Astrocyte (in vitro differentiated cells and primary cell): ENCODE data around the gene RMI2. TPM values are rescaled to one million over a fixed set of nuclear protein-coding genes. Genes with fewer than 3 reads are reported as not detected.

Source experiments
- DNase-seq: peaks from one replicate; pipeline ENCODE4 v3.0.0-alpha.2; 2010; ENCODE audit warnings: low read depth
- FAIRE-seq: peaks from 2 replicates; lab custom pipeline; 2011; peaks lifted over from hg19 to GRCh38; lab: Jason Lieb, UNC
- H2AFZ ChIP-seq: 2 replicates; pipeline ENCODE4 v1.6.0; 2012; ENCODE audit warnings: low read depth, low read length, inconsistent platforms
- H3K27ac ChIP-seq: 2 replicates; pipeline ENCODE4 v1.5.1; 2011; ENCODE audit warnings: low read depth, low read length, inconsistent platforms
- H3K27me3 ChIP-seq: 2 replicates; pipeline ENCODE4 v1.6.0; 2011; ENCODE audit warnings: low read length, inconsistent platforms; ENCODE audit not compliant: insufficient read depth
- H3K36me3 ChIP-seq: 2 replicates; pipeline ENCODE4 v1.5.1; 2011; ENCODE audit warnings: low read length, inconsistent platforms; ENCODE audit not compliant: insufficient read depth
- H3K4me1 ChIP-seq: 2 replicates; pipeline ENCODE4 v1.5.1; 2011; ENCODE audit warnings: low read length, inconsistent platforms; ENCODE audit not compliant: insufficient read depth
- H3K4me2 ChIP-seq: 2 replicates; pipeline ENCODE4 v1.6.0; 2012; ENCODE audit warnings: low read length, inconsistent platforms
- H3K4me3 ChIP-seq: 2 replicates; pipeline ENCODE4 v1.5.1; 2011; ENCODE audit warnings: low read depth, mild to moderate bottlenecking, low read length, inconsistent platforms; ENCODE audit not compliant: insufficient read depth
- H3K79me2 ChIP-seq: 2 replicates; pipeline ENCODE4 v1.6.0; 2012; ENCODE audit warnings: mild to moderate bottlenecking, low read length, inconsistent platforms; ENCODE audit not compliant: insufficient read depth
- H3K9ac ChIP-seq: 2 replicates; pipeline ENCODE4 v1.6.0; 2012; ENCODE audit warnings: mild to moderate bottlenecking, low read length, inconsistent platforms
- H3K9me3 ChIP-seq: 2 replicates; pipeline ENCODE4 v1.5.1; 2012; ENCODE audit warnings: low read depth, mild to moderate bottlenecking, low read length, inconsistent platforms; ENCODE audit not compliant: insufficient read depth
- H4K20me1 ChIP-seq: 2 replicates; pipeline ENCODE4 v1.6.0; 2012; ENCODE audit warnings: low read length, inconsistent platforms; ENCODE audit not compliant: insufficient read depth
- H3K27ac Mint-ChIP-seq: one replicate; pipeline ENCODE4 v1.8.0; 2021; ENCODE audit warnings: mild to moderate bottlenecking, mixed read lengths; ENCODE audit not compliant: unreplicated experiment
- H3K27me3 Mint-ChIP-seq: one replicate; pipeline ENCODE4 v1.8.0; 2021; ENCODE audit warnings: low read depth, mixed read lengths; ENCODE audit not compliant: unreplicated experiment
- H3K36me3 Mint-ChIP-seq: one replicate; pipeline ENCODE4 v1.8.0; 2021; ENCODE audit warnings: low read depth, mixed read lengths; ENCODE audit not compliant: unreplicated experiment
- H3K4me1 Mint-ChIP-seq: one replicate; pipeline ENCODE4 v1.8.0; 2021; ENCODE audit warnings: low read depth, mixed read lengths; ENCODE audit not compliant: unreplicated experiment
- H3K4me3 Mint-ChIP-seq: one replicate; pipeline ENCODE4 v1.8.0; 2021; ENCODE audit warnings: mild to moderate bottlenecking, moderate library complexity, mixed read lengths; ENCODE audit not compliant: unreplicated experiment
- H3K9me3 Mint-ChIP-seq: one replicate; pipeline ENCODE4 v1.8.0; 2021; ENCODE audit warnings: mild to moderate bottlenecking, mixed read lengths; ENCODE audit not compliant: unreplicated experiment
- CTCF ChIP-seq: IDR thresholded peaks from 2 replicates; pipeline ENCODE4 v1.5.1; 2011; ENCODE audit warnings: low read depth, mild to moderate bottlenecking, inconsistent platforms, low read length, moderate library complexity; ENCODE audit not compliant: insufficient read depth
- EZH2 ChIP-seq: IDR thresholded peaks from 2 replicates; pipeline ENCODE4 v1.6.1; 2012; ENCODE audit warnings: mild to moderate bottlenecking, low read length, inconsistent platforms; ENCODE audit not compliant: insufficient read depth
- total RNA-seq: library from RNA; stranded (reverse); gene quantifications from 2 replicates; pipeline ENCODE4 v1.2.1, GENCODE V29; 2021

The RMI2 gene
- total RNA-seq, 1 donor from 2014 or later, result 7.8 TPM

GRCh38 chr16:11327277-11328171, 17.7 kb upstream of the RMI2 start:
- no peak overlapping the region for H3K9ac ChIP-seq
- no peak overlapping the region for H2AFZ ChIP-seq
- H3K4me1 ChIP-seq, result peaks cover 25% of the 10 kb centered on the region
- H3K79me2 ChIP-seq, result no peaks in the 10 kb centered on the region
- H3K9me3 ChIP-seq, result no peaks in the 10 kb centered on the region
- no peak overlapping the region for H3K27ac ChIP-seq
- no peaks in the 10 kb centered on the region for H3K27me3 ChIP-seq
- peak overlapping the region; percentile 66 for H3K4me3 Mint-ChIP-seq
- H4K20me1 ChIP-seq, result no peaks in the 10 kb centered on the region
- DNase-seq, result no peak
- peak overlapping the region; percentile 90 for H3K4me2 ChIP-seq
- peaks cover 30% of the 10 kb centered on the region for H3K4me1 Mint-ChIP-seq
- H3K36me3 Mint-ChIP-seq, result peaks cover 3% of the 10 kb centered on the region
- FAIRE-seq, result no peak
- H3K9me3 Mint-ChIP-seq, result peaks cover 2% of the 10 kb centered on the region
- H3K27ac Mint-ChIP-seq, result peak overlapping the region; percentile 70
- no peak overlapping the region for H3K4me3 ChIP-seq
- H3K27me3 Mint-ChIP-seq, result peaks cover 7% of the 10 kb centered on the region
- TF ChIP-seq CTCF, result no peak
- TF ChIP-seq EZH2, result no peak
- H3K36me3 ChIP-seq, result no peaks in the 10 kb centered on the region

GRCh38 chr16:11328172-11329070, 16.8 kb upstream of the RMI2 start:
- Histone ChIP-seq H3K9ac (peak overlapping the region; percentile 72), H3K79me2 (no peaks in the 10 kb centered on the region), H3K9me3 (no peaks in the 10 kb centered on the region), H4K20me1 (no peaks in the 10 kb centered on the region), H3K27me3 (no peaks in the 10 kb centered on the region), H3K36me3 (no peaks in the 10 kb centered on the region), H3K27ac (peak overlapping the region; percentile 78), H3K4me1 (peaks cover 25% of the 10 kb centered on the region), H3K4me3 (peak overlapping the region; percentile 52), H3K4me2 (peak overlapping the region; percentile 90), H2AFZ (peak overlapping the region; percentile 32)
- FAIRE-seq, result no peak
- Mint-ChIP-seq H3K36me3 (peaks cover 3% of the 10 kb centered on the region), H3K27ac (peak overlapping the region; percentile 70), H3K4me3 (peak overlapping the region; percentile 59), H3K27me3 (peaks cover 7% of the 10 kb centered on the region), H3K9me3 (peaks cover 2% of the 10 kb centered on the region), H3K4me1 (peaks cover 30% of the 10 kb centered on the region)
- DNase-seq, result peak; percentile 94
- TF ChIP-seq CTCF (no peak), EZH2 (no peak)
